H1 (cell line): ENCODE results near the gene KIF1B. TPM values are rescaled to one million over a fixed set of nuclear protein-coding genes. Genes with fewer than 3 reads are reported as not detected.

Experiments used
- BRCA1 ChIP-seq: IDR thresholded peaks from 2 replicates; pipeline ENCODE4 v1.6.1; 2012; ENCODE audit warnings: low read depth, low read length, improper control_type of control experiment
- EGR1 ChIP-seq: IDR thresholded peaks from 2 replicates; pipeline ENCODE4 v1.6.1; 2011; ENCODE audit warnings: low read depth, low read length, borderline replicate concordance
- NANOG ChIP-seq: IDR thresholded peaks from 2 replicates; pipeline ENCODE4 v1.6.1; 2011; ENCODE audit warnings: low read length, low read depth, mild to moderate bottlenecking, inconsistent platforms; ENCODE audit not compliant: insufficient read depth, poor library complexity, severe bottlenecking
- NRF1 ChIP-seq: IDR thresholded peaks from 2 replicates; pipeline ENCODE4 v1.6.1; 2011; ENCODE audit warnings: mild to moderate bottlenecking, low read depth, low read length, improper control_type of control experiment
- PHF8 ChIP-seq: fragments of 200-600 bp; sonication (generic); conservative IDR thresholded peaks from 2 replicates; pipeline ENCODE4 v1.7.1; 2012; ENCODE audit warnings: low read depth, mild to moderate bottlenecking, inconsistent platforms, low read length, moderate library complexity
- RBBP5 ChIP-seq: IDR thresholded peaks from 2 replicates; pipeline ENCODE4 v1.7.1; 2012; ENCODE audit warnings: low read depth, mild to moderate bottlenecking, inconsistent platforms, low read length, moderate library complexity, borderline replicate concordance
- SIX5 ChIP-seq: IDR thresholded peaks from 2 replicates; pipeline ENCODE4 v1.6.1; 2011; ENCODE audit warnings: mild to moderate bottlenecking, low read depth, low read length
- polyA plus RNA-seq, 7 experiments: library from polyadenylated mRNA; depleted of rRNA in 3 of 7; stranded (reverse) in 5 of 7; unstranded in 2 of 7; fragments of >200 nt in 5 of 7; fragments of 200-250 nt in 2 of 7; gene quantifications; 1 replicate in 5 of 7; 2 replicates in 1 of 7; 4 replicates in 1 of 7; pipeline versions ENCODE4 v1.2.1 to v1.2.3, GENCODE V29; 2011 to 2013; ENCODE audit warnings: missing spikeins in 2 of 7, mixed read lengths in 2 of 7
- total RNA-seq: library from RNA; stranded (reverse); fragmentation: NEBNext Ultra II Directional; extraction: Animal tissue kit (Norgen Biotek cat#: 25700); gene quantifications from 2 replicates; pipeline ENCODE4 v1.2.1, GENCODE V29; 2021
- TF ChIP-seq, protein P1 (sequence below): fragments of 300-600 bp; sonication (generic); IDR thresholded peaks from 2 replicates; pipeline ENCODE4 v1.7.1; 2012; ENCODE audit warnings: low read length, moderate library complexity, mild to moderate bottlenecking, inconsistent platforms; ENCODE audit not compliant: insufficient replicate concordance
- TF ChIP-seq, protein P2 (sequence below): IDR thresholded peaks from 2 replicates; pipeline ENCODE4 v1.6.1; 2012; ENCODE audit warnings: low read length, inconsistent platforms

The KIF1B gene
- total and polyA plus RNA-seq, 2 of the 8 experiments (the other 6 are each of a cell fraction or from before 2014, with no cell fraction given), result 39.1 to 74.2 TPM

DNA sequence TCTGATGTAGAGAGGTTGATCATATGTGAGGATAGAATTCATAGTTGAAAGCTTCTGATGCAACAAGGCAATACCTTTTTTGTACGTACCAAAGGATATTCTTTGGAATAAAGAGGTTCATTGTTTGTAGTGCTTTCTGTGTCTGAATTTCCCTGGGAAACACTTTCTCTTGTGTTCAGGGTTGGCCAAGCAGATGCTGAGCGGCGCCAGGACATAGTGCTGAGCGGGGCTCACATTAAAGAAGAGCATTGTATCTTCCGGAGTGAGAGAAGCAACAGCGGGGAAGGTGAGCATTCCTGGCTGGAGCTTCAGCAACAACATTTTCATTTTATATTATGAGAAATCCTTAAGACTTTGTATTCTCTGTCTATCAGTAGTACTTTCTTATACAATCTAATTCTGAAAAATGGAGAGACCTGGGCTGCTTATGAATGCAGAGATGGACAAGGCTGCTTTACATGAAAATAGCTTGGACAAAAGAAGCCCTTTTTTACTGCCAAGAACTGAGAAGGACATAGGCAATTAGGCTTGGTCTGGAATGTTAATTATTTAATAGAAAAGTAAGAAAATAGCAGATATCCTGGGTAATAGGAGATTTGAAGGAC lies 85.2 kb downstream of the KIF1B start (continued):
- TF ChIP-seq, protein P1, sequence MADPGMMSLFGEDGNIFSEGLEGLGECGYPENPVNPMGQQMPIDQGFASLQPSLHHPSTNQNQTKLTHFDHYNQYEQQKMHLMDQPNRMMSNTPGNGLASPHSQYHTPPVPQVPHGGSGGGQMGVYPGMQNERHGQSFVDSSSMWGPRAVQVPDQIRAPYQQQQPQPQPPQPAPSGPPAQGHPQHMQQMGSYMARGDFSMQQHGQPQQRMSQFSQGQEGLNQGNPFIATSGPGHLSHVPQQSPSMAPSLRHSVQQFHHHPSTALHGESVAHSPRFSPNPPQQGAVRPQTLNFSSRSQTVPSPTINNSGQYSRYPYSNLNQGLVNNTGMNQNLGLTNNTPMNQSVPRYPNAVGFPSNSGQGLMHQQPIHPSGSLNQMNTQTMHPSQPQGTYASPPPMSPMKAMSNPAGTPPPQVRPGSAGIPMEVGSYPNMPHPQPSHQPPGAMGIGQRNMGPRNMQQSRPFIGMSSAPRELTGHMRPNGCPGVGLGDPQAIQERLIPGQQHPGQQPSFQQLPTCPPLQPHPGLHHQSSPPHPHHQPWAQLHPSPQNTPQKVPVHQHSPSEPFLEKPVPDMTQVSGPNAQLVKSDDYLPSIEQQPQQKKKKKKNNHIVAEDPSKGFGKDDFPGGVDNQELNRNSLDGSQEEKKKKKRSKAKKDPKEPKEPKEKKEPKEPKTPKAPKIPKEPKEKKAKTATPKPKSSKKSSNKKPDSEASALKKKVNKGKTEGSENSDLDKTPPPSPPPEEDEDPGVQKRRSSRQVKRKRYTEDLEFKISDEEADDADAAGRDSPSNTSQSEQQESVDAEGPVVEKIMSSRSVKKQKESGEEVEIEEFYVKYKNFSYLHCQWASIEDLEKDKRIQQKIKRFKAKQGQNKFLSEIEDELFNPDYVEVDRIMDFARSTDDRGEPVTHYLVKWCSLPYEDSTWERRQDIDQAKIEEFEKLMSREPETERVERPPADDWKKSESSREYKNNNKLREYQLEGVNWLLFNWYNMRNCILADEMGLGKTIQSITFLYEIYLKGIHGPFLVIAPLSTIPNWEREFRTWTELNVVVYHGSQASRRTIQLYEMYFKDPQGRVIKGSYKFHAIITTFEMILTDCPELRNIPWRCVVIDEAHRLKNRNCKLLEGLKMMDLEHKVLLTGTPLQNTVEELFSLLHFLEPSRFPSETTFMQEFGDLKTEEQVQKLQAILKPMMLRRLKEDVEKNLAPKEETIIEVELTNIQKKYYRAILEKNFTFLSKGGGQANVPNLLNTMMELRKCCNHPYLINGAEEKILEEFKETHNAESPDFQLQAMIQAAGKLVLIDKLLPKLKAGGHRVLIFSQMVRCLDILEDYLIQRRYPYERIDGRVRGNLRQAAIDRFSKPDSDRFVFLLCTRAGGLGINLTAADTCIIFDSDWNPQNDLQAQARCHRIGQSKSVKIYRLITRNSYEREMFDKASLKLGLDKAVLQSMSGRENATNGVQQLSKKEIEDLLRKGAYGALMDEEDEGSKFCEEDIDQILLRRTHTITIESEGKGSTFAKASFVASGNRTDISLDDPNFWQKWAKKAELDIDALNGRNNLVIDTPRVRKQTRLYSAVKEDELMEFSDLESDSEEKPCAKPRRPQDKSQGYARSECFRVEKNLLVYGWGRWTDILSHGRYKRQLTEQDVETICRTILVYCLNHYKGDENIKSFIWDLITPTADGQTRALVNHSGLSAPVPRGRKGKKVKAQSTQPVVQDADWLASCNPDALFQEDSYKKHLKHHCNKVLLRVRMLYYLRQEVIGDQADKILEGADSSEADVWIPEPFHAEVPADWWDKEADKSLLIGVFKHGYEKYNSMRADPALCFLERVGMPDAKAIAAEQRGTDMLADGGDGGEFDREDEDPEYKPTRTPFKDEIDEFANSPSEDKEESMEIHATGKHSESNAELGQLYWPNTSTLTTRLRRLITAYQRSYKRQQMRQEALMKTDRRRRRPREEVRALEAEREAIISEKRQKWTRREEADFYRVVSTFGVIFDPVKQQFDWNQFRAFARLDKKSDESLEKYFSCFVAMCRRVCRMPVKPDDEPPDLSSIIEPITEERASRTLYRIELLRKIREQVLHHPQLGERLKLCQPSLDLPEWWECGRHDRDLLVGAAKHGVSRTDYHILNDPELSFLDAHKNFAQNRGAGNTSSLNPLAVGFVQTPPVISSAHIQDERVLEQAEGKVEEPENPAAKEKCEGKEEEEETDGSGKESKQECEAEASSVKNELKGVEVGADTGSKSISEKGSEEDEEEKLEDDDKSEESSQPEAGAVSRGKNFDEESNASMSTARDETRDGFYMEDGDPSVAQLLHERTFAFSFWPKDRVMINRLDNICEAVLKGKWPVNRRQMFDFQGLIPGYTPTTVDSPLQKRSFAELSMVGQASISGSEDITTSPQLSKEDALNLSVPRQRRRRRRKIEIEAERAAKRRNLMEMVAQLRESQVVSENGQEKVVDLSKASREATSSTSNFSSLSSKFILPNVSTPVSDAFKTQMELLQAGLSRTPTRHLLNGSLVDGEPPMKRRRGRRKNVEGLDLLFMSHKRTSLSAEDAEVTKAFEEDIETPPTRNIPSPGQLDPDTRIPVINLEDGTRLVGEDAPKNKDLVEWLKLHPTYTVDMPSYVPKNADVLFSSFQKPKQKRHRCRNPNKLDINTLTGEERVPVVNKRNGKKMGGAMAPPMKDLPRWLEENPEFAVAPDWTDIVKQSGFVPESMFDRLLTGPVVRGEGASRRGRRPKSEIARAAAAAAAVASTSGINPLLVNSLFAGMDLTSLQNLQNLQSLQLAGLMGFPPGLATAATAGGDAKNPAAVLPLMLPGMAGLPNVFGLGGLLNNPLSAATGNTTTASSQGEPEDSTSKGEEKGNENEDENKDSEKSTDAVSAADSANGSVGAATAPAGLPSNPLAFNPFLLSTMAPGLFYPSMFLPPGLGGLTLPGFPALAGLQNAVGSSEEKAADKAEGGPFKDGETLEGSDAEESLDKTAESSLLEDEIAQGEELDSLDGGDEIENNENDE, result no peak
- no peak for TF ChIP-seq SIX5
- TF ChIP-seq, protein P2, sequence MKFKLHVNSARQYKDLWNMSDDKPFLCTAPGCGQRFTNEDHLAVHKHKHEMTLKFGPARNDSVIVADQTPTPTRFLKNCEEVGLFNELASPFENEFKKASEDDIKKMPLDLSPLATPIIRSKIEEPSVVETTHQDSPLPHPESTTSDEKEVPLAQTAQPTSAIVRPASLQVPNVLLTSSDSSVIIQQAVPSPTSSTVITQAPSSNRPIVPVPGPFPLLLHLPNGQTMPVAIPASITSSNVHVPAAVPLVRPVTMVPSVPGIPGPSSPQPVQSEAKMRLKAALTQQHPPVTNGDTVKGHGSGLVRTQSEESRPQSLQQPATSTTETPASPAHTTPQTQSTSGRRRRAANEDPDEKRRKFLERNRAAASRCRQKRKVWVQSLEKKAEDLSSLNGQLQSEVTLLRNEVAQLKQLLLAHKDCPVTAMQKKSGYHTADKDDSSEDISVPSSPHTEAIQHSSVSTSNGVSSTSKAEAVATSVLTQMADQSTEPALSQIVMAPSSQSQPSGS, result no peak
- TF ChIP-seq RBBP5, result no peak
- no peak for TF ChIP-seq BRCA1
- TF ChIP-seq NRF1, result no peak
- TF ChIP-seq NANOG, result no peak
- no peak for TF ChIP-seq PHF8
- TF ChIP-seq EGR1, result no peak
